Muscle layer of duodenum (tissue), 2 donors: Measurements from ENCODE around the gene PCDHGC3.
A peak's percentile ranks its signal among the peaks of the same experiment; 100 is the strongest.

Experiments used
- H3K27ac ChIP-seq: one replicate; pipeline ENCODE4 v1.7.0; 2013; ENCODE audit warnings: mild to moderate bottlenecking, low read length
- H3K27me3 ChIP-seq: one replicate; pipeline ENCODE4 v1.7.0; 2013; ENCODE audit warnings: low read depth, mild to moderate bottlenecking, control low read depth, low read length
- H3K36me3 ChIP-seq, 2 donors: one replicate each; pipeline ENCODE4 v1.7.0; 2013; ENCODE audit warnings: low read length in 2 of 2, control low read depth in 1 of 2, mild to moderate bottlenecking in 1 of 2; ENCODE audit not compliant: insufficient read depth in 2 of 2, control insufficient read depth in 1 of 2
- H3K4me1 ChIP-seq, 2 donors: one replicate each; pipeline ENCODE4 v1.7.0; 2013; ENCODE audit warnings: low read length in 2 of 2, mild to moderate bottlenecking in 2 of 2, control low read depth in 1 of 2, moderate library complexity in 1 of 2; ENCODE audit not compliant: insufficient read depth in 2 of 2, control insufficient read depth in 1 of 2
- H3K4me3 ChIP-seq, 2 donors: one replicate each; pipeline ENCODE4 v1.7.0; 2013; ENCODE audit warnings: low read length in 2 of 2, low read depth in 1 of 2, mild to moderate bottlenecking in 1 of 2
- H3K9me3 ChIP-seq, 2 donors: one replicate each; pipeline ENCODE4 v1.7.0; 2013; ENCODE audit warnings: low read length in 2 of 2, control low read depth in 1 of 2, mild to moderate bottlenecking in 1 of 2; ENCODE audit not compliant: control insufficient read depth in 1 of 2
- donor health status: healthy.

The PCDHGC3 gene

DNA sequence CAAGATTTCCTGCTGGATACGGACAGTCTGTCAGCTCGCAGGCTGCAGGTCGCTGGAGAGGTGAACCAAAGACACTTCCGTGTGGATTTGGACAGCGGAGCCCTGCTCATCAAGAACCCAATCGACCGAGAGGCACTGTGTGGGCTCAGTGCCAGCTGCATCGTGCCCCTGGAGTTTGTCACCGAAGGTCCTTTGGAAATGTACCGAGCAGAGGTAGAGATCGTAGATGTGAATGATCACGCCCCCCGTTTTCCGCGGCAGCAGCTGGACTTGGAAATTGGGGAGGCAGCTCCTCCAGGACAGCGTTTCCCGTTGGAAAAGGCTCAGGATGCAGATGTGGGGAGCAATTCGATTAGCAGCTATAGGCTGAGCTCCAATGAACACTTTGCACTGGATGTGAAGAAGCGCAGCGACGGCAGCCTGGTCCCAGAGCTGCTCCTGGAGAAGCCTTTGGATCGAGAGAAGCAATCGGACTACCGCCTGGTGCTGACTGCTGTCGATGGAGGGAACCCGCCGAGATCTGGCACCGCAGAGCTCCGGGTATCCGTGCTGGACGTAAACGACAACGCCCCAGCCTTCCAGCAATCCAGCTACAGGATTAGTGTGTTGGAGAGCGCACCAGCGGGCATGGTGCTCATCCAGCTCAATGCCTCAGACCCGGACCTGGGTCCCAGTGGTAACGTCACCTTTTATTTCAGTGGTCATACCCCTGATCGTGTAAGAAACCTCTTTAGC is 9.7 kb downstream of the PCDHGC3 start:
- Histone ChIP-seq H3K4me1 (peaks cover 7 to 44% of the 10 kb centered on the region in 2 donors), H3K27ac (no peak overlapping the region), H3K27me3 (no peaks in the 10 kb centered on the region), H3K4me3 (peak overlapping the region; percentile 46 to 48), H3K36me3 (peaks cover 7 to 10% of the 10 kb centered on the region in 2 donors), H3K9me3 (no peaks in the 10 kb centered on the region)

DNA sequence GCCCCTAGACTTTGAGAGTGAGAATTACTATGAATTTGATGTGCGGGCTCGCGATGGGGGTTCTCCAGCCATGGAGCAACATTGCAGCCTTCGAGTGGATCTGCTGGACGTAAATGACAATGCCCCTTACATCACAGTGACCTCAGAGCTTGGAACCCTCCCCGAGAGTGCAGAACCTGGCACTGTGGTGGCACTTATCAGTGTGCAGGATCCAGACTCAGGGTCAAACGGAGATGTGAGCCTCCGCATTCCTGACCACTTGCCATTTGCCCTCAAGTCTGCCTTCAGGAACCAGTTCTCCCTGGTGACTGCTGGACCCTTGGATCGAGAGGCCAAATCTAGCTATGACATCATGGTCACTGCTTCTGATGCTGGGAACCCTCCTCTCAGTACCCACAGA is 10.3 kb downstream of the PCDHGC3 start:
- H3K27ac ChIP-seq: no peak overlapping the region
- H3K9me3 ChIP-seq: no peaks in the 10 kb centered on the region
- H3K4me1 ChIP-seq: peaks cover 7 to 39% of the 10 kb centered on the region in 2 donors
- peaks cover 7 to 13% of the 10 kb centered on the region in 2 donors for H3K36me3 ChIP-seq
- H3K4me3 ChIP-seq: no peak overlapping the region
- no peaks in the 10 kb centered on the region for H3K27me3 ChIP-seq

DNA sequence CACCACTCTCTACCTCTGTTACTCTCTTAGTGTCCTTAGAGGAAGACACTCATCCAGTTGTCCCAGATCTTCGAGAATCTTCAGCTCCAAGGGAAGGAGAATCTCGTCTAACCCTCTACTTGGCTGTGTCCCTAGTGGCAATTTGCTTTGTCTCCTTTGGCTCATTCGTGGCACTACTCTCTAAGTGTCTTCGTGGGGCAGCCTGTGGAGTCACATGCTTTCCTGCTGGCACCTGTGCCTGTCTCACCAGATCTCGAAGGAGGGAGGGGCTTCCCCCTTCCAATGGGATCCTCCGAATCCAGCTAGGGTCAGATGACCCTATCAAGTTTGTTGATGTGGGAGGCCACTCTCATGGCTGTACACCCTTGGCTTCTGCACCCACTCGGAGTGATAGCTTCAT is 11.4 kb downstream of the PCDHGC3 start:
- H3K9me3 ChIP-seq: no peaks in the 10 kb centered on the region
- peaks cover 7 to 40% of the 10 kb centered on the region in 2 donors for H3K4me1 ChIP-seq
- peaks cover 7 to 21% of the 10 kb centered on the region in 2 donors for H3K36me3 ChIP-seq
- H3K4me3 ChIP-seq: no peak overlapping the region
- no peaks in the 10 kb centered on the region for H3K27me3 ChIP-seq
- H3K27ac ChIP-seq: no peak overlapping the region

DNA sequence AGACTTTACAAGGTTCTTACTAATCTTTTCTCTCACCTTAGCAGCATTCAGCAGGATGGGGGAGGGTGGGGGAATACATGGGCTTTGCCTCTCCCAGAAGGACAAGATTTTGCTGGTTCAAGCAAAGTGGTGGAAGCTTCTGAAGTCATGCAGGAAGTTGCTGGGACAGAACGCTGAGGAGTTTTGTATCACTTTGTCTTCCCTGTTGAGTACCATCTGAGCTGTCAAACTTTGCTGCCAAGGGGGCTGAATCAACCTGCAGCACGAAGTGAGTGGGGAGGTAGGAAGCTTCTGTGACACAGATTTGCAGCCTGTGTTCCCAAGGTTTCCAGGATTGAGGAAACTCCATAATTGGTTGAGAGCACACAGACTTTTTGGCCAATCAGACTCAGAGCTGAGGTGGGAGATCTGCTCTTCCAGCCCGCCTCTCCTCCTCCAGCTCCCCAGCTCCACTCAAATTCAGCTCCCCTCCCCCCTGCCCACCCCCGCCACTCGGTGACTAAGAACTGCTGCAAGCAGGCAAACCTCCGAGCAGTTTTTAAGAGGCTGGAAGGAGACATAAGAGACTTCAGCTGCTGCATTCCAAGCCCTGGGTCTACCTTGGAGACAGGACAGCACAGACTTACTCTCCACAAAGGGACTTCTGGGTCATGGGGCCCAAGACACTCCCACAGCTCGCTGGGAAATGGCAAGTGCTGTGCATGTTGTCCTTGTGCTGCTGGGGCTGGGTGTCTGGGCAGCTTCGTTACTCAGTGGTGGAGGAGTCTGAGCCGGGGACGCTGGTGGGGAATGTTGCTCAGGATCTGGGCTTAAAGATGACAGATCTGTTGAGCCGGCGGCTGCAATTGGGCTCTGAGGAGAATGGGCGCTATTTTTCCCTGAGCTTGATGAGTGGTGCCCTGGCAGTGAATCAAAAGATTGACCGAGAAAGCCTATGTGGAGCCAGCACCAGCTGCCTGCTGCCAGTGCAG is 13.1 kb downstream of the PCDHGC3 start, which contains the start of gene PCDHGC5:
Gene PCDHGC5 (plus strand): TSS at position 491 of the 971 bp plus-strand sequence. CDS start 160 bp downstream, at position 651.
- Histone ChIP-seq H3K4me1 (peaks cover 10 to 43% of the 10 kb centered on the region in 2 donors), H3K27me3 (no peaks in the 10 kb centered on the region), H3K4me3 (no peak within 1 kb of the TSS), H3K27ac (no peak within 1 kb of the TSS), H3K9me3 (no peaks in the 10 kb centered on the region), H3K36me3 (peaks cover 7 to 24% of the 10 kb centered on the region in 2 donors)

DNA sequence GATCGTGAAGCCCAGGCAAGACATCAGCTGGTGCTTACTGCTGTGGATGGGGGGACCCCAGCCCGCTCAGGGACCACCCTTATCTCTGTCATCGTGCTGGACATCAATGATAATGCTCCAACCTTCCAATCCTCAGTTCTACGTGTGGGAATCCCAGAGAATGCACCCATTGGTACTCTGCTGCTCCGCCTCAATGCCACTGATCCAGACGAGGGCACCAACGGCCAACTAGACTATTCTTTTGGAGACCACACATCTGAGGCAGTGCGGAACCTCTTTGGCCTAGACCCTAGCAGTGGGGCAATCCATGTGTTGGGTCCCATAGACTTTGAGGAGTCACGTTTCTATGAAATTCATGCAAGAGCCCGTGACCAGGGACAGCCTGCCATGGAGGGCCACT is 14.1 kb downstream of the PCDHGC3 start:
- H3K27ac ChIP-seq: no peak overlapping the region
- H3K4me1 ChIP-seq: peaks cover 10 to 42% of the 10 kb centered on the region in 2 donors
- peaks cover 7 to 24% of the 10 kb centered on the region in 2 donors for H3K36me3 ChIP-seq
- H3K9me3 ChIP-seq: no peaks in the 10 kb centered on the region
- H3K27me3 ChIP-seq: no peaks in the 10 kb centered on the region
- no peak overlapping the region for H3K4me3 ChIP-seq

DNA sequence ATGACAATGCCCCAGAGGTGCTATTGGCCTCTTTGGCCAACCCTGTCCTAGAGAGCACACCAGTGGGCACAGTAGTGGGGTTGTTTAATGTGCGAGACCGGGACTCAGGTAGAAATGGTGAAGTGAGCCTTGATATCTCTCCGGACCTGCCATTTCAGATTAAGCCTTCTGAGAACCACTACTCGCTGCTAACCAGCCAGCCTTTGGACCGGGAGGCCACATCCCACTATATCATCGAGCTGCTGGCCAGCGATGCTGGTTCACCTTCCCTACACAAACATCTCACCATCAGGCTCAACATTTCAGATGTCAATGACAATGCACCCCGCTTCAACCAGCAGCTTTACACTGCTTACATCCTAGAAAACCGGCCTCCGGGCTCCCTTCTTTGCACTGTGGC is 14.5 kb downstream of the PCDHGC3 start:
- H3K36me3 ChIP-seq: peaks cover 7 to 24% of the 10 kb centered on the region in 2 donors
- peaks cover 8 to 39% of the 10 kb centered on the region in 2 donors for H3K4me1 ChIP-seq
- no peaks in the 10 kb centered on the region for H3K27me3 ChIP-seq
- no peak overlapping the region for H3K27ac ChIP-seq
- no peaks in the 10 kb centered on the region for H3K9me3 ChIP-seq
- H3K4me3 ChIP-seq: no peak overlapping the region

DNA sequence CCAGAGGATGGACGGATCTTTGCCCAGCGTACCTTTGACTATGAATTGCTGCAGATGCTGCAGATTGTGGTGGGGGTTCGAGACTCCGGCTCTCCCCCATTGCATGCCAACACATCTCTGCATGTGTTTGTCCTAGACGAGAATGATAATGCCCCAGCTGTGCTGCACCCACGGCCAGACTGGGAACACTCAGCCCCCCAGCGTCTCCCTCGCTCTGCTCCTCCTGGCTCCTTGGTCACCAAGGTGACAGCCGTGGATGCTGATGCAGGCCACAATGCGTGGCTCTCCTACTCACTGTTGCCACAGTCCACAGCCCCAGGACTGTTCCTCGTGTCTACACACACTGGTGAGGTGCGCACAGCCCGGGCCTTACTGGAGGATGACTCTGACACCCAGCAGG is 15.0 kb downstream of the PCDHGC3 start:
- Histone ChIP-seq H3K27me3 (no peaks in the 10 kb centered on the region), H3K4me3 (no peak overlapping the region), H3K4me1 (peaks cover 3 to 36% of the 10 kb centered on the region in 2 donors), H3K36me3 (peaks cover 7 to 24% of the 10 kb centered on the region in 2 donors), H3K9me3 (no peaks in the 10 kb centered on the region), H3K27ac (no peak overlapping the region)

DNA sequence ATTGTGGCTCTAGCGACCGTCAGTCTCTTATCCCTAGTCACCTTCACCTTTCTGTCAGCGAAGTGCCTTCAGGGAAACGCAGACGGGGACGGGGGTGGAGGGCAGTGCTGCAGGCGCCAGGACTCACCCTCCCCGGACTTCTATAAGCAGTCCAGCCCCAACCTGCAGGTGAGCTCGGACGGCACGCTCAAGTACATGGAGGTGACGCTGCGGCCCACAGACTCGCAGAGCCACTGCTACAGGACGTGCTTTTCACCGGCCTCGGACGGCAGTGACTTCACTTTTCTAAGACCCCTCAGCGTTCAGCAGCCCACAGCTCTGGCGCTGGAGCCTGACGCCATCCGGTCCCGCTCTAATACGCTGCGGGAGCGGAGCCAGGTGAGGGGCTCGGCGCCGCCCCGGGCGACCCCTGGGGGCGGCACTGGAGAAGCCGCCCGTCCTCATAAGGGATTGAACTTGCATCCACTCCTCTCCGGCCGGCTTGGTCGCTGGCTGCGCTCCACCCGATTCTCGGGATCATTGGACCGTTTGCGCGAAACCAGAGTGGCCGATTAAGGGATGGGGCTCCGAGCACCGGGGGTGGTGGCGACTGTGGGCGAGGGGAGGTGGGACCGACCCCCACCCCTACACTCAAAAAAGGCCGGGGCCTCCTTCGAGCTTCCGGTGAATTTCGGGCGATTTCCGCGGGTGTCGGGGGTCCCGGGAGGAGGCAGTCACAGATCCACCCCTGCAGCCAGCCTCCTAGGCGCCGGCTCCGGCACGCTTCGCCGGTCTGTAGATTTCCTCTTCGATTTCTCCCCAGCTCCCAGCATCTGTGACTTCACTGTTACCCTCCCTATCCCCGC is 15.8 kb downstream of the PCDHGC3 start:
- Histone ChIP-seq H3K4me3 (no peak overlapping the region), H3K27me3 (no peaks in the 10 kb centered on the region)

DNA sequence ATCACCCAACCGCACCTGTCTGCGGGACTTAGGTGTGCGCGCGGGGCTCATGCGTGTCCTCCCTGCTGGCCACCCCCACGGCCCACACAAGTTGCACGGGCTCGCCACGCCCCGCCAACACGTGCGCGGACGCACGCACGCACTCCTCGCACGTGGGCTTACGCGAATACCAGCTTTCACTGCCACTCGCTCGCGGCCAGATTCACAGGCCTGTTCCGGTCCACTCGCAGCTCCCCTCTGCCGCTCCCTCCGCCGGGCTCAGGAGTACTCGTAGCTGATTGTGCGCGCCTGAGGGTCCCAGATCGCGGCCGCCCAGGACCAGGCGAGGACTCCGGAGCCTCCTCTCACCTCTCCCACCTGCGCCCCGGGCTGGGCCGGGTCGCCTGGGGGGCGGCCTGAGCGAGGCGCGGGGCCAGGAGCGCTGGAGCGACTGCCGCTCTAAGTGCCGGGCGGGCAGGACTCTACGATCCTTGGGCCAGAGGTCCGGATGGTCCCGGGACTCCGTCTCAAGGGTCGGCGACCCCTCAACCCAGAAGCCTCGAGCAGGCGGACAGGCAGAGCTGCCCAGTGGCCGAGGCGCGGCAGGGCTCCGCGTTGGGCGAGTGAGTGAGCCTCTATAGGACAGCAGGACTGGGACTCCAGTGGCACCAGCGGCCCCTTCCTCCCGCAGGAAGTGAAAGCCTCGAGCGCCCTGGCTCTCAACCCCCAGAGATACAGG is 16.6 kb downstream of the PCDHGC3 start:
- Histone ChIP-seq H3K36me3 (peaks cover 18 to 29% of the 10 kb centered on the region in 2 donors), H3K4me3 (no peak overlapping the region), H3K4me1 (peaks cover 3 to 36% of the 10 kb centered on the region in 2 donors), H3K27ac (no peak overlapping the region), H3K27me3 (no peaks in the 10 kb centered on the region), H3K9me3 (no peaks in the 10 kb centered on the region)

More for the DNA sequence above, 15.8 kb downstream of the PCDHGC3 start:
- H3K4me1 ChIP-seq: peaks cover 3 to 36% of the 10 kb centered on the region in 2 donors
- no peak overlapping the region for H3K27ac ChIP-seq
- no peaks in the 10 kb centered on the region for H3K9me3 ChIP-seq
- H3K36me3 ChIP-seq: peaks cover 14 to 29% of the 10 kb centered on the region in 2 donors
